ENCODE results near the gene PZP. TPM values are rescaled to one million over a fixed set of nuclear protein-coding genes. Genes with fewer than 3 reads are reported as not detected.

PZP gene
- total and polyA plus RNA-seq, 8 donors = 0.38 to 3.3 (median 2.5) TPM

- Histone ChIP-seq H3K9me3 (no peaks in the 10 kb centered on the region), H3K36me3 (peaks cover 0 to 46% of the 10 kb centered on the region in 2 donors), H3K27me3 (no peaks in the 10 kb centered on the region), H3K27ac (no peak overlapping the region), H3K4me1 (no peaks in the 10 kb centered on the region), H3K4me3 (no peak overlapping the region)
- TF ChIP-seq CTCF (IDR thresholded peaks at IDR 0.05) = no peak
- intact Hi-C loops (cut with DNase I) = no loop called here
- no peak for ATAC-seq
- no peak for DNase-seq
These were observed 104.1 kb downstream of the PZP start for GRCh38 chr12:9104087-9104486.

GRCh38 chr12:9103050-9103849 is 104.9 kb downstream of the PZP start:
- H3K27ac ChIP-seq = no peak overlapping the region
- no peak for ATAC-seq
- TF ChIP-seq CTCF (IDR thresholded peaks at IDR 0.05) = no peak
- H3K9me3 ChIP-seq = no peaks in the 10 kb centered on the region
- peaks cover 0 to 48% of the 10 kb centered on the region in 2 donors for H3K36me3 ChIP-seq
- no peak for DNase-seq
- H3K4me1 ChIP-seq = no peaks in the 10 kb centered on the region
- intact Hi-C loops (cut with DNase I) = no loop called here
- no peak overlapping the region for H3K4me3 ChIP-seq
- H3K27me3 ChIP-seq = no peaks in the 10 kb centered on the region

GRCh38 chr12:9101018-9101687 is 107.0 kb downstream of the PZP start:
- Histone ChIP-seq H3K27me3 (no peaks in the 10 kb centered on the region), H3K4me1 (no peaks in the 10 kb centered on the region), H3K36me3 (peaks cover 0 to 51% of the 10 kb centered on the region in 2 donors), H3K9me3 (no peaks in the 10 kb centered on the region), H3K4me3 (no peak overlapping the region), H3K27ac (no peak overlapping the region)
- no peak for TF ChIP-seq CTCF (IDR thresholded peaks at IDR 0.05)
- intact Hi-C loops (cut with DNase I) = no loop called here
- no peak for DNase-seq
- ATAC-seq = no peak

- ATAC-seq = no peak
- Histone ChIP-seq H3K27me3 (no peaks in the 10 kb centered on the region), H3K9me3 (no peaks in the 10 kb centered on the region), H3K27ac (no peak overlapping the region), H3K4me3 (no peak overlapping the region), H3K4me1 (no peaks in the 10 kb centered on the region), H3K36me3 (peaks cover 0 to 55% of the 10 kb centered on the region in 2 donors)
- TF ChIP-seq CTCF (IDR thresholded peaks at IDR 0.05) = no peak
- no peak for DNase-seq
- intact Hi-C loops (cut with DNase I) = no loop called here
These were observed 108.5 kb downstream of the PZP start for GRCh38 chr12:9099552-9100190.

Small RNA genes within 50 kb of the gene (microRNA-seq; reads per million reads assigned to microRNA genes)
- 0 reads per million in 2 donors for gene MIR1244-3

Other genes starting within 250 kb of the PZP start
- 1 to 10 TPM; 2.0 to 3.0 TPM for gene KLRG1, start 218.8 kb downstream of the PZP start, total RNA-seq
- 1 to 10 TPM; 1.1 to 2.3 (median 1.9) TPM for gene KLRG1, start 218.8 kb downstream of the PZP start, polyA plus RNA-seq (ENCODE audit: insufficient read length in 6 of 6)
- 1,000 to 10,000 TPM; 2,565 to 2,660 TPM for gene A2M, start 92.5 kb downstream of the PZP start, total RNA-seq
- gene A2M, start 92.5 kb downstream of the PZP start, polyA plus RNA-seq (ENCODE audit: insufficient read length in 6 of 6) = 1,000 to 10,000 TPM in 5 of 6 donors, 100 to 1,000 TPM in 1; 814 to 2,600 (median 1,861) TPM